MM.1S (cell line): ENCODE measurements around the gene TMC3.

Experiments used
- CTCF ChIP-seq: fragments of 300-600 bp; sonication (generic); IDR thresholded peaks from 2 replicates; pipeline ENCODE4 v1.5.1; 2016; ENCODE audit warnings: antibody characterized with exemption, low read length, mixed read lengths
- EZH2 ChIP-seq: fragments of 300-600 bp; sonication (generic); optimal IDR thresholded peaks from 2 replicates; pipeline ENCODE3; 2017; ENCODE audit warnings: low read depth, mild to moderate bottlenecking, antibody characterized with exemption, low read length, mixed read lengths
- EZH2phosphoT487 ChIP-seq: fragments of 300-600 bp; sonication (generic); IDR thresholded peaks from 2 replicates; pipeline ENCODE4 v1.6.1; 2018; ENCODE audit warnings: antibody characterized with exemption, low read length

GRCh38 chr15:81337713-81338157, 36.3 kb downstream of the TMC3 start:
- TF ChIP-seq CTCF, result no peak
- no peak for TF ChIP-seq EZH2
- no peak for TF ChIP-seq EZH2phosphoT487
